ENCODE results near the gene ADNP. TPM values are rescaled to one million over a fixed set of nuclear protein-coding genes. Genes with fewer than 3 reads are reported as not detected.

Gene ADNP
- total and polyA plus RNA-seq, 3 experiments from 2014 or later = 11.9 to 78.6 (median 78.1) TPM

DNA sequence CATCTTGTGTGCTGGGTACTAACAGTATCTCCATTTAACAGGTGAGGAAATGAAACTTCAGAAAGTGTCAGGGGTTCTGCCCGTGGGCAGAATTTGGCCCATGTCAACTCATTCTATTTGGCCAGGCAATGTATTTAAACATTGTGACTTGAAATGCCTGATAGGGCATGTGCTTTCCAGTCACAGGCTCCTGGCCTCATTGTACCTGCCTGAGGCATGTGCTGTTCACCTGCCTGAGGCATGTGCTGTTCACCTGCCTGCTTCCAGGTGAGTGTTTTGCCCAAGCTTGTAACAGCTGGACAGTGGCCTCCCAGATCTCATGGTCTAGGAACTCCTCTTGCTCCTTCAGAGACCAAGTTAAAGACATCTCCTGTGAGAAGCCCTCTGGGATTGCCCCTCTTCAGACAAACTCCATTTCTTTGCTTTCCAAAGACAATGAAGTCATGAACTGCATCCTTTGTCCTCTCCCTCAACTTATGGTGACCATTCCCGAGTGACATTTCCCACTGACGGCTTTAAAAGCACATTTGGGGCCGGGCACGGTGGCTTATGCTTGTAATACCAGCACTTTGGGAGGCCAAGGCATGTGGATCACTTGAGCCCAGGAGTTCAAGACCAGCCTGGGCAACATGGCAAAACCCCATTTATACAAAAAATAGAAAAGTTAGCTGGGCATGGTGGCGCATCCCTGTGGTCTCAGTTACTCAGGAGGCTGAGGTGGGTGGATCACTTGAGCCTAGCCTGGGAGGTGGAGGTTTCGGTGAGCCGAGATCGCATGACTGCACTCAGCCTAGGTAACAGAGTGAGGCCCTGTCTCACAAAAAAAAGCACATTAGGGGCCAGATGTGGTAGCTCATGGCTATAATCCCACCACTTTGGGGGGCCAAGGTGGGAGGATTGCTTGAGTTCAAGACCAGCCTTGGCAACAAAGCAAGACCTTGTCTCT is 87.6 kb downstream of the ADNP start:
- H3K4me1 Mint-ChIP-seq = peaks cover 9 to 30% (median 10%) of the 10 kb centered on the region in 3 donors
- H3K4me3 Mint-ChIP-seq = no peak overlapping the region
- POLR2A ChIA-PET = no interaction called here
- no peaks in the 10 kb centered on the region for H3K27me3 ChIP-seq (ENCODE audit: insufficient read depth, low read length, poor library complexity, severe bottlenecking)
- peaks cover 12% of the 10 kb centered on the region for H3K36me3 ChIP-seq (ENCODE audit: insufficient read depth, low read length)
- H3K27ac Mint-ChIP-seq = peak overlapping the region in 7 of 8 donors; percentile 26 to 86 (median 38)
- CTCF ChIA-PET = interaction anchor here (0.9 kb wide), 1 partner anchor 85 kb away, joined by 3 read pairs; no protein-coding TSS in a partner anchor
- no peaks in the 10 kb centered on the region for H3K9me3 Mint-ChIP-seq
- no peak overlapping the region for H3K4me3 ChIP-seq (ENCODE audit: low read length)
- H3K4me1 ChIP-seq (ENCODE audit: insufficient read depth, low read length) = no peaks in the 10 kb centered on the region
- H3K36me3 Mint-ChIP-seq = peaks cover 0 to 59% (median 1%) of the 10 kb centered on the region in 3 donors
- no peaks in the 10 kb centered on the region for H3K9me3 ChIP-seq (ENCODE audit: low read length)
- no peak for DNase-seq
- H3K27me3 Mint-ChIP-seq = no peaks in the 10 kb centered on the region
- H3K27ac ChIP-seq (ENCODE audit: low read depth, low read length) = no peak overlapping the region

DNA sequence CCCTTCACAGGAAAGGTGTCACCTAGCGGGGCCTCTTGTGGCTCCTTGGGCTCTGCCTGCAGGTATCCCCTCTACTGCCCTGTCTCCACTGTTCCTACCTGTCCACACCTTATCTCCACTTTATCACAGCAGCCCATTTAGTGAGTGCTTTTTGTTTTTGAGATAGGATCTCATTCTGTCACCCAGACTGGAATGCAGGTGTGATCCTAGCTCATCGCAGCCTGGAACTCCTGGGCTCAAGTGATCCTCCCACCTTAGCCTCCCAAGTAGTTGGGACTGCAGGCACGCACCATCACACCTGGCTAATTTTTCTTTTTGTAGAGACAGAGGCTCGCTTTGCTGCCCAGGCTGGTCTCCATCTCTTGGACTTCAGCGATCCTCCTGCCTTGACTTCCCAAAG is 88.4 kb downstream of the ADNP start:
- Mint-ChIP-seq H3K9me3 (no peaks in the 10 kb centered on the region), H3K27ac (peak overlapping the region in 1 of 8 donors; percentile 32), H3K36me3 (peaks cover 0 to 58% (median 1%) of the 10 kb centered on the region in 3 donors), H3K27me3 (no peaks in the 10 kb centered on the region), H3K4me1 (peaks cover 13 to 28% (median 14%) of the 10 kb centered on the region in 3 donors), H3K4me3 (no peak overlapping the region)
- H3K4me1 ChIP-seq (ENCODE audit: insufficient read depth, low read length) = no peaks in the 10 kb centered on the region
- no peak overlapping the region for H3K4me3 ChIP-seq (ENCODE audit: low read length)
- no peaks in the 10 kb centered on the region for H3K27me3 ChIP-seq (ENCODE audit: insufficient read depth, low read length, poor library complexity, severe bottlenecking)
- ChIA-PET CTCF (interaction anchor here (0.9 kb wide), 1 partner anchor 86 kb away, joined by 3 read pairs; no protein-coding TSS in a partner anchor), POLR2A (no interaction called here)
- no peaks in the 10 kb centered on the region for H3K9me3 ChIP-seq (ENCODE audit: low read length)
- no peak for DNase-seq
- no peak overlapping the region for H3K27ac ChIP-seq (ENCODE audit: low read depth, low read length)
- peaks cover 12% of the 10 kb centered on the region for H3K36me3 ChIP-seq (ENCODE audit: insufficient read depth, low read length)

Other genes starting within 250 kb of the ADNP start
- not detected for gene RIPOR3, start 239.9 kb downstream of the ADNP start, total RNA-seq
- gene RIPOR3, start 239.9 kb downstream of the ADNP start, polyA plus RNA-seq = 1.8 TPM
- gene PARD6B, start 199.9 kb downstream of the ADNP start, total RNA-seq = 1 to 10 TPM; 5.5 to 5.6 TPM
- gene PARD6B, start 199.9 kb downstream of the ADNP start, polyA plus RNA-seq = 0.72 TPM
- 10 to 100 TPM; 23.3 to 25.0 TPM for gene BCAS4, start 136.4 kb downstream of the ADNP start, total RNA-seq
- gene BCAS4, start 136.4 kb downstream of the ADNP start, polyA plus RNA-seq = 29.3 TPM
- 10 to 100 TPM; 75.1 to 77.9 TPM for gene DPM1, start 27.1 kb upstream of the ADNP start, total RNA-seq
- 65.6 TPM for gene DPM1, start 27.1 kb upstream of the ADNP start, polyA plus RNA-seq
- gene MOCS3, start 27.4 kb upstream of the ADNP start, total RNA-seq = 1 to 10 TPM; 7.9 to 8.1 TPM
- gene MOCS3, start 27.4 kb upstream of the ADNP start, polyA plus RNA-seq = 3.4 TPM
- 1 to 10 TPM; 3.4 to 4.5 TPM for gene KCNG1, start 91.7 kb upstream of the ADNP start, total RNA-seq
- gene KCNG1, start 91.7 kb upstream of the ADNP start, polyA plus RNA-seq = not detected